Stomach smooth muscle (tissue), 2 donors: ENCODE measurements around the gene DYRK1A.
A peak's percentile ranks its signal among the peaks of the same experiment; 100 is the strongest.

ENCODE experiments used
- H3K27ac ChIP-seq: one replicate; pipeline ENCODE4 v1.7.0; 2013; ENCODE audit warnings: mild to moderate bottlenecking, low read length, inconsistent platforms
- H3K27me3 ChIP-seq, 2 donors: one replicate each; pipeline ENCODE4 v1.7.0; 2013; ENCODE audit warnings: low read length in 2 of 2; ENCODE audit not compliant: insufficient read depth in 2 of 2, control insufficient read depth in 1 of 2
- H3K36me3 ChIP-seq, 2 donors: one replicate each; pipeline ENCODE4 v1.7.0; 2013; ENCODE audit warnings: low read length in 2 of 2; ENCODE audit not compliant: control insufficient read depth in 2 of 2, insufficient read depth in 2 of 2
- H3K4me1 ChIP-seq: one replicate; pipeline ENCODE4 v1.7.0; 2013; ENCODE audit warnings: low read length; ENCODE audit not compliant: control insufficient read depth, insufficient read depth
- H3K4me3 ChIP-seq, 2 donors: one replicate each; pipeline ENCODE4 v1.7.0; 2013; ENCODE audit warnings: low read length in 2 of 2
- H3K9ac ChIP-seq, 2 donors: one replicate each; pipeline ENCODE4 v1.7.0; 2013; ENCODE audit warnings: low read length in 2 of 2, mild to moderate bottlenecking in 1 of 2
- H3K9me3 ChIP-seq, 2 donors: one replicate each; pipeline ENCODE4 v1.7.0; 2013; ENCODE audit warnings: low read length in 2 of 2; ENCODE audit not compliant: control insufficient read depth in 2 of 2
- donor health status: healthy.
- donor health status: Pancreatic carcinoma.

Gene DYRK1A

GRCh38 chr21:37373539-37373938 lies 7.0 kb downstream of the DYRK1A start:
- no peak overlapping the region for H3K4me3 ChIP-seq
- H3K4me1 ChIP-seq = peaks cover 19% of the 10 kb centered on the region
- no peak overlapping the region for H3K27ac ChIP-seq

GRCh38 chr21:37374027-37374426 lies 7.5 kb downstream of the DYRK1A start:
- H3K27me3 ChIP-seq = no peaks in the 10 kb centered on the region
- H3K4me1 ChIP-seq = peaks cover 19% of the 10 kb centered on the region
- H3K4me3 ChIP-seq = no peak overlapping the region
- H3K9ac ChIP-seq = no peak overlapping the region
- no peak overlapping the region for H3K27ac ChIP-seq
- no peaks in the 10 kb centered on the region for H3K9me3 ChIP-seq
- no peaks in the 10 kb centered on the region for H3K36me3 ChIP-seq

More at GRCh38 chr21:37373539-37373938, 7.0 kb downstream of the DYRK1A start:
- no peaks in the 10 kb centered on the region for H3K36me3 ChIP-seq
- H3K9me3 ChIP-seq = no peaks in the 10 kb centered on the region
- no peak overlapping the region for H3K9ac ChIP-seq
- no peaks in the 10 kb centered on the region for H3K27me3 ChIP-seq

GRCh38 chr21:37375866-37376574 lies 9.4 kb downstream of the DYRK1A start:
- Histone ChIP-seq H3K9ac (no peak overlapping the region), H3K4me1 (peaks cover 24% of the 10 kb centered on the region), H3K9me3 (no peaks in the 10 kb centered on the region), H3K27me3 (no peaks in the 10 kb centered on the region), H3K4me3 (no peak overlapping the region), H3K36me3 (no peaks in the 10 kb centered on the region), H3K27ac (no peak overlapping the region)

- no peak overlapping the region for H3K4me3 ChIP-seq
- H3K4me1 ChIP-seq = peaks cover 18% of the 10 kb centered on the region
- no peak overlapping the region for H3K27ac ChIP-seq
- no peak overlapping the region for H3K9ac ChIP-seq
- H3K27me3 ChIP-seq = no peaks in the 10 kb centered on the region
- H3K36me3 ChIP-seq = no peaks in the 10 kb centered on the region
- no peaks in the 10 kb centered on the region for H3K9me3 ChIP-seq
These were observed 12.1 kb downstream of the DYRK1A start for GRCh38 chr21:37378700-37379139.

GRCh38 chr21:37380349-37381323 lies 14.1 kb downstream of the DYRK1A start:
- Histone ChIP-seq H3K4me3 (peak overlapping the region in 1 of 2 donors; percentile 16), H3K27me3 (no peaks in the 10 kb centered on the region), H3K9me3 (no peaks in the 10 kb centered on the region), H3K9ac (no peak overlapping the region), H3K27ac (no peak overlapping the region), H3K36me3 (no peaks in the 10 kb centered on the region), H3K4me1 (peaks cover 13% of the 10 kb centered on the region)

GRCh38 chr21:37381883-37382585 lies 15.5 kb downstream of the DYRK1A start:
- Histone ChIP-seq H3K9me3 (no peaks in the 10 kb centered on the region), H3K9ac (no peak overlapping the region), H3K27me3 (no peaks in the 10 kb centered on the region), H3K4me1 (peaks cover 16% of the 10 kb centered on the region), H3K36me3 (no peaks in the 10 kb centered on the region), H3K27ac (no peak overlapping the region), H3K4me3 (no peak overlapping the region)

GRCh38 chr21:37383086-37383485 lies 16.5 kb downstream of the DYRK1A start:
- no peaks in the 10 kb centered on the region for H3K27me3 ChIP-seq
- no peaks in the 10 kb centered on the region for H3K9me3 ChIP-seq
- no peak overlapping the region for H3K4me3 ChIP-seq
- H3K9ac ChIP-seq = no peak overlapping the region
- no peaks in the 10 kb centered on the region for H3K36me3 ChIP-seq
- H3K27ac ChIP-seq = no peak overlapping the region
- peaks cover 17% of the 10 kb centered on the region for H3K4me1 ChIP-seq

- no peak overlapping the region for H3K9ac ChIP-seq
- H3K27me3 ChIP-seq = no peaks in the 10 kb centered on the region
- no peak overlapping the region for H3K27ac ChIP-seq
- no peaks in the 10 kb centered on the region for H3K9me3 ChIP-seq
- peaks cover 16% of the 10 kb centered on the region for H3K4me1 ChIP-seq
- H3K4me3 ChIP-seq = no peak overlapping the region
- H3K36me3 ChIP-seq = no peaks in the 10 kb centered on the region
These were observed 17.3 kb downstream of the DYRK1A start for GRCh38 chr21:37383784-37384311.

GRCh38 chr21:37384416-37384815 lies 17.8 kb downstream of the DYRK1A start:
- H3K4me1 ChIP-seq = peaks cover 12% of the 10 kb centered on the region
- no peak overlapping the region for H3K9ac ChIP-seq
- no peak overlapping the region for H3K4me3 ChIP-seq
- H3K27me3 ChIP-seq = no peaks in the 10 kb centered on the region
- no peaks in the 10 kb centered on the region for H3K36me3 ChIP-seq
- H3K9me3 ChIP-seq = no peaks in the 10 kb centered on the region
- H3K27ac ChIP-seq = no peak overlapping the region

- Histone ChIP-seq H3K27me3 (no peaks in the 10 kb centered on the region), H3K36me3 (no peaks in the 10 kb centered on the region), H3K4me3 (no peak overlapping the region), H3K9me3 (no peaks in the 10 kb centered on the region), H3K9ac (no peak overlapping the region), H3K4me1 (peaks cover 13% of the 10 kb centered on the region), H3K27ac (no peak overlapping the region)
These were observed 18.7 kb downstream of the DYRK1A start for GRCh38 chr21:37385179-37385765.
